Retinal pigment epithelial cell (primary cell): ENCODE results near the gene PLEKHD1.

Source experiments
- DNase-seq: peaks from one replicate; pipeline ENCODE4 v3.0.0-alpha.2; 2010; ENCODE audit warnings: low read depth
- H3K4me3 ChIP-seq: 2 replicates; pipeline ENCODE4 v1.5.1; 2011; ENCODE audit warnings: mild to moderate bottlenecking, low read length, control low read depth, moderate library complexity
- CTCF ChIP-seq: conservative IDR thresholded peaks from 2 replicates; pipeline ENCODE4 v1.5.1; 2011; ENCODE audit warnings: low read depth, low read length, control low read depth, inconsistent platforms

Gene PLEKHD1

DNA sequence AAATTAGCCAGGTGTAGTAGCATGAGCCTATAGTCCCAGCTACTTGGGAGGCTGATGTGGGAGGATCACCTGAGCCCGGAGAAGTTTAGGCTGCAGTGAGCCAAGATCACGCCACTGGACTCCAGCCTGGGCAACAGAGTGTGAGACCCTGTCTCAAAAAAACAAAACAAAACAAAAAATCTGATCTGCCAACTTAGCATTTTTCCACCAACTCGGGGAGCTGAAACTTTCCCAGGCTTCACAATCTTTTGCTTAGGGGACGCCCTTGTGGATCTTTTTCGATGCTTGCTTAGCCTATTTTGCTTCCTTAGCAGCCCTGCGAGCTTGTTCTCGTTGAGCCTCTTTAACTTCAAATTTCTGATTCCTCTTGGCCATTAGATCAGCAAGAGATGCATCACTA lies 76.3 kb downstream of the PLEKHD1 start:
- DNase-seq: no peak
- TF ChIP-seq CTCF: no peak
- no peak overlapping the region for H3K4me3 ChIP-seq

DNA sequence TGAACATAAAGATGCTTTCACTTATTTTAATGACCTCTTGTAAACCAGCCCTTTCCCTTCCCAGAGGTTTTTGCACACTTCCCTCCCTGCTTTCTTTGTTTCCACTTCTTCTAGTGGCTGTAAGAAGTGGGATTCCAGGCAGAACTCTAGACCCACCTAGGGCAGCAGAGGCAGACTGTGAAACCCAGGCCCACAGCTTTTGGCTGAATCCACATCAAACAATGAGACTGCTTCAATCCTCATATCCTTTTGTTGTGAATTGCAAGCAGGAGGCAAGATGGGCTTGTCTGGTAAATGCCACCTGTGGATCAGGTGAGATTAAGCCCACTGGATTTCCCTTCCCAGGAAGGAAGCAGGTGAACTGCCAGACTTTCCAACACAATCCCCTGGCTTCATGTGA lies 77.4 kb downstream of the PLEKHD1 start:
- no peak for TF ChIP-seq CTCF
- DNase-seq: no peak
- no peak overlapping the region for H3K4me3 ChIP-seq

GRCh38 chr14:69567563-69567962 lies 83.0 kb downstream of the PLEKHD1 start:
- no peak for DNase-seq
- TF ChIP-seq CTCF: no peak
- no peak overlapping the region for H3K4me3 ChIP-seq

DNA sequence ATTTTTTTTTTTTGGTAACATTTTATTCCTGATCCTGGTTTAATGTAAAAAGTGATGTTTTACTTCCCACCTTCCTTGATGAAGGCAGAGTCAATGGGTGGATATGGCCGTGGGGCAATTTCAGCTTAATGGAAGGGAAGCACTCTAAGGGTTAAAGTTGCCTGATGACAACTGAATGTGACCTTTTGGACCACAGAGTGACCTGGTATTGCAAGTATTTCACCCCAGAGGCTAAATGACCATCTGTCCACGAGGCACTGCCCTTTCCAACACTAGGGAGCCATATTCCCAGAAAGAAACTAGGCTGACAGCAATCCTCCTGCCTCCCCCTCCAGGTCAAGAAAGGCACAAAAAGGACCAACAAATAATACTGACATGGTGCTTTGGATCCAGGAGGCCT lies 85.3 kb downstream of the PLEKHD1 start:
- DNase-seq: no peak
- TF ChIP-seq CTCF: no peak
- H3K4me3 ChIP-seq: no peak overlapping the region

- no peak for TF ChIP-seq CTCF
- no peak overlapping the region for H3K4me3 ChIP-seq
- no peak for DNase-seq
Observed at GRCh38 chr14:69570836-69571330, 86.4 kb downstream of the PLEKHD1 start.

DNA sequence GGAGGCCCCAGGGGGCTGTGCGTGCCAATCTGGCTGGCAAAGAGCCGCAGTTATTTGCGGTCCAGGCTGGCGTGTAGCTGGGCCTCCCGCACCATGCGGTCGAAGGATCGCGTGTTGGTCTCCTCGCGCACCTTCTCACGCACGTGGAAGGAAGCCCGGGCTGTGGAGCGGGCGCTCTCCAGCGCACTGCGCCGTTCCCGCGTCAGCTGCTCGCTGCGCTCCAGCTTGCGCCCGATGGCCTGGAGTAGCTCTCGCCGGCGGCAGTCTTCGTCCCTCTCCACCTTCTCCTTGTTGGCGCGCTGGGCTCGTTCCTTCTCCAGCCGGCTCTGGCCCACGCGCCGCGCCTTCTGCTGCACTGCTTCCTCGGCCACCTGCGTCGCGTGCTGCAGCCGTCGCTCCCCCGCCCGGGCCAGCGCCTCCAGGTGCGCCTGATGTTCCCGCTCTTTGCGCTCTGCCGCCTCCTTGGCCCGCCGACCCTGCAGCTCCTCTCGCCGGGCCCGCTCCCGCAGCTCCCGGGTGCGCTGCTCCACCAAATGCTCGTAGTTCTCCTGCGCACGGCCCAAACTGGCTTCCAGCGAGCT lies 87.0 kb downstream of the PLEKHD1 start:
- TF ChIP-seq CTCF: no peak
- DNase-seq: no peak
- H3K4me3 ChIP-seq: no peak overlapping the region

- DNase-seq: no peak
- no peak for TF ChIP-seq CTCF
- no peak overlapping the region for H3K4me3 ChIP-seq
Observed at GRCh38 chr14:69572030-69572840, 87.7 kb downstream of the PLEKHD1 start.
